ENCODE data around the gene EYS.

- TF ChIP-seq CTCF (IDR thresholded peaks at IDR 0.05) (no peak), ZBTB33 (IDR thresholded peaks at IDR 0.05; ENCODE audit: borderline replicate concordance, low read depth) (no peak), TEAD4 (IDR thresholded peaks at IDR 0.05; ENCODE audit: borderline replicate concordance, insufficient read depth) (no peak), MAX (IDR thresholded peaks at IDR 0.05; ENCODE audit: low read depth) (no peak), MXI1 (IDR thresholded peaks at IDR 0.05; ENCODE audit: low read depth, low read length) (no peak), GABPA (IDR thresholded peaks at IDR 0.05; ENCODE audit: low read depth) (no peak)
Measured at GRCh38 chr6:63899550-63899949, 1807.5 kb downstream of the EYS start.

All from SK-N-SH (cell line).